Stimulated activated memory B cell treated with anti-CD40 and anti-IgM and Interleukin-4, amounts not matched to agents 10 μg/mL and 1 μg/mL and 100 μg/mL, for 72 hours (primary cell): ENCODE measurements around the gene CEP164.

Experiments used
- ATAC-seq: fragments of 150-1000 bp; cut with Tn5 transposase; 2 replicates; pipeline ENCODE4 v1.10.0; 2021
- H3K27ac Mint-ChIP-seq: one replicate; pipeline ENCODE4 v1.8.0; 2022; ENCODE audit warnings: mild to moderate bottlenecking, mixed read lengths
- H3K27me3 Mint-ChIP-seq: one replicate; pipeline ENCODE4 v1.8.0; 2022; ENCODE audit warnings: mixed read lengths
- H3K36me3 Mint-ChIP-seq: one replicate; pipeline ENCODE4 v1.8.0; 2022; ENCODE audit warnings: mixed read lengths
- H3K4me1 Mint-ChIP-seq: one replicate; pipeline ENCODE4 v1.8.0; 2022; ENCODE audit warnings: mixed read lengths
- H3K4me3 Mint-ChIP-seq: one replicate; pipeline ENCODE4 v1.8.0; 2022; ENCODE audit warnings: mild to moderate bottlenecking, moderate library complexity, mixed read lengths
- H3K9me3 Mint-ChIP-seq: one replicate; pipeline ENCODE4 v1.8.0; 2022; ENCODE audit warnings: mixed read lengths

The CEP164 gene

GRCh38 chr11:117327567-117328374 lies at the start of gene CEP164:
TSS of gene CEP164 (plus strand) at chr11:117327854. CDS start at chr11:117338587, 10,733 bp downstream.
- Mint-ChIP-seq H3K9me3 (no peaks in the 10 kb centered on the region), H3K4me3 (peak within 1 kb of the TSS; percentile 42), H3K4me1 (peaks cover 8% of the 10 kb centered on the region), H3K27ac (no peak within 1 kb of the TSS), H3K36me3 (no peaks in the 10 kb centered on the region), H3K27me3 (no peaks in the 10 kb centered on the region)
- peak; percentile 97 for ATAC-seq

DNA sequence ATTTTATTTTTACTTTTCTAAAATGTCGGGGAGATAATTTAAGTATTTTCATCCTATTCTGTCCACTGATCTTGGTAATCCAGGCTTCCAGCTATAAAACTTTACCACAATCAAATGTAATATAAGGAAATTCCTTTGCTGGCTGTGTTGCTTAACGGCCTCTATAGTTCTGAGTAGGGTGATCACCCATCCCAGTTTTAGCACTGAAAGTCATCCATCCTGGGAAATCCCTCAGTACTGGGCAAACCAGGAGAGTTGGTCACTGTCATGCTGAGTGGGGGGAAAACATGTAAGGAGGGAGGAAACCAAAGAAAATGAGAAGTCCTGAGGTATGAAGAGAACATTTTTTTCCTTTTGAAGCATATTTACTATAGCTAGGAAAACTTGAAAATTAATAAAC lies 49.3 kb upstream of the CEP164 start:
- no peaks in the 10 kb centered on the region for H3K9me3 Mint-ChIP-seq
- H3K36me3 Mint-ChIP-seq, result peaks cover 58% of the 10 kb centered on the region
- no peak overlapping the region for H3K27ac Mint-ChIP-seq
- peaks cover 5% of the 10 kb centered on the region for H3K4me1 Mint-ChIP-seq
- no peak overlapping the region for H3K4me3 Mint-ChIP-seq
- H3K27me3 Mint-ChIP-seq, result no peaks in the 10 kb centered on the region
- no peak for ATAC-seq

DNA sequence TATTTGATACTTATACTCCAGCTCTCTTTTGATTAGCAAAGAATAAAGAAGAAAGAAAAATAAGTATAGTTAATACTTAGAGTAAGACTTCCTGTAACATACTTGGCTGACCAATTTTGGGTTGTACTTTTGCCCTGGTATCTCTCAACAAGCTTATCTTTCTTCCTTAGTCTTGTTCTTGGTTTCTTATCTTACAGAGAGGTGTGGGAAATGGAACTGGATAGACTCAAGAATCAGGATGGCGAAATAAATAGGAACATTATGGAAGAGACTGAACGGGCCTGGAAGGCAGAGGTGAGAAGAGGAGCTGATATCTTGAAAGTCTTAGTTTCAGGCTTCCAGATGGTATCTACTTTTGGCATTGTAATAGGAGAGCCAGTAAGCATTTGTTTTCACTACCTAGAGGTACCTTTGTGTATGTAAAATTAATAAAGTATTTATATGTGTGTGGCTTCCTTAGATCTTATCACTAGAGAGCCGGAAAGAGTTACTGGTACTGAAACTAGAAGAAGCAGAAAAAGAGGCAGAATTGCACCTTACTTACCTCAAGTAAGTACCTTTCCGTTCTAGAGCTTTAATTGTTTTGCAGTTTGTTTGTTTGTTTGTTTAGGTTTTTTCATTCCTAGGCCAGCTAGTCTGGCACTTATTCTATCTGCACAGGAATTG lies 47.8 kb upstream of the CEP164 start:
- H3K27me3 Mint-ChIP-seq, result no peaks in the 10 kb centered on the region
- ATAC-seq, result no peak
- no peaks in the 10 kb centered on the region for H3K9me3 Mint-ChIP-seq
- H3K4me1 Mint-ChIP-seq, result peaks cover 5% of the 10 kb centered on the region
- no peak overlapping the region for H3K4me3 Mint-ChIP-seq
- H3K27ac Mint-ChIP-seq, result no peak overlapping the region
- H3K36me3 Mint-ChIP-seq, result peaks cover 53% of the 10 kb centered on the region

GRCh38 chr11:117281159-117281558 lies 46.5 kb upstream of the CEP164 start:
- Mint-ChIP-seq H3K4me1 (no peaks in the 10 kb centered on the region), H3K9me3 (no peaks in the 10 kb centered on the region), H3K27ac (no peak overlapping the region), H3K36me3 (peaks cover 55% of the 10 kb centered on the region), H3K27me3 (no peaks in the 10 kb centered on the region), H3K4me3 (no peak overlapping the region)
- ATAC-seq, result no peak

DNA sequence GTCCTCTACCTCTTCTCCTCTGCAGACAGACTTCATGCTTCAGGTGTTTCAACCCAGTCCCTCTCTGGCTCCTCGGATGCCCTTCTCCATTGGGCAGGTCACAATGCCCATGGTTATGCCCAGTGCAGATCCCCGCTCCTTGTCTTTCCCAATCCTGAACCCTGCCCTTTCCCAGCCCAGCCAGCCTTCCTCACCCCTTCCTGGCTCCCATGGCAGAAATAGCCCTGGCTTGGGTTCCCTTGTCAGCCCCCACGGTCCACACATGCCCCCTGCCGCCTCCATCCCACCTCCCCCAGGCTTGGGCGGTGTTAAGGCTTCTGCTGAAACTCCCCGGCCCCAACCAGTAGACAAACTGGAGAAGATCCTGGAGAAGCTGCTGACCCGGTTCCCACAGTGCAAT lies 45.8 kb upstream of the CEP164 start:
- no peaks in the 10 kb centered on the region for H3K4me1 Mint-ChIP-seq
- peaks cover 62% of the 10 kb centered on the region for H3K36me3 Mint-ChIP-seq
- H3K4me3 Mint-ChIP-seq, result no peak overlapping the region

DNA sequence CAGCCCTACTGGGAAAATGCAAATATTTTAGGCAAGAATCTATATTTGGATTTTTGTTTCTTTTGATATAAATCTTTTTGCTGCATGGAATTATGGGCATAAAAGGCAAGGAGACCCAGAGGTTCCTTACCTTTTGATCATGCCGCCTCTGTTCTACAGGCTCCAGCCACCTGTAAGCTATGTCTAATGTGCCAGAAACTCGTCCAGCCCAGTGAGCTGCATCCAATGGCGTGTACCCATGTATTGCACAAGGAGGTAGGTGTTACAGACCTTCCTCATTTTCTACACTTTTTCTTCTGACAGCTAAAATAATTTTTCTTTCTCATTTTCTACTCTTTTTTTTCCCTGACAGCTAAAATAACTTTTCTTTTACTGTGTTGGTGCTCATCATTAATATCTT lies 44.7 kb upstream of the CEP164 start:
- no peak overlapping the region for H3K4me3 Mint-ChIP-seq
- H3K27me3 Mint-ChIP-seq, result no peaks in the 10 kb centered on the region
- no peak for ATAC-seq
- H3K4me1 Mint-ChIP-seq, result no peaks in the 10 kb centered on the region
- no peaks in the 10 kb centered on the region for H3K9me3 Mint-ChIP-seq
- H3K27ac Mint-ChIP-seq, result no peak overlapping the region
- peaks cover 66% of the 10 kb centered on the region for H3K36me3 Mint-ChIP-seq

More for the DNA sequence above, 45.8 kb upstream of the CEP164 start:
- Mint-ChIP-seq H3K27ac (no peak overlapping the region), H3K9me3 (no peaks in the 10 kb centered on the region), H3K27me3 (no peaks in the 10 kb centered on the region)
- no peak for ATAC-seq

- ATAC-seq, result no peak
- Mint-ChIP-seq H3K27me3 (no peaks in the 10 kb centered on the region), H3K4me3 (no peak overlapping the region), H3K4me1 (no peaks in the 10 kb centered on the region), H3K27ac (no peak overlapping the region), H3K9me3 (no peaks in the 10 kb centered on the region), H3K36me3 (peaks cover 74% of the 10 kb centered on the region)
Observed at GRCh38 chr11:117284053-117284452, 43.6 kb upstream of the CEP164 start.

GRCh38 chr11:117286588-117286987 lies 41.1 kb upstream of the CEP164 start:
- no peak overlapping the region for H3K27ac Mint-ChIP-seq

DNA sequence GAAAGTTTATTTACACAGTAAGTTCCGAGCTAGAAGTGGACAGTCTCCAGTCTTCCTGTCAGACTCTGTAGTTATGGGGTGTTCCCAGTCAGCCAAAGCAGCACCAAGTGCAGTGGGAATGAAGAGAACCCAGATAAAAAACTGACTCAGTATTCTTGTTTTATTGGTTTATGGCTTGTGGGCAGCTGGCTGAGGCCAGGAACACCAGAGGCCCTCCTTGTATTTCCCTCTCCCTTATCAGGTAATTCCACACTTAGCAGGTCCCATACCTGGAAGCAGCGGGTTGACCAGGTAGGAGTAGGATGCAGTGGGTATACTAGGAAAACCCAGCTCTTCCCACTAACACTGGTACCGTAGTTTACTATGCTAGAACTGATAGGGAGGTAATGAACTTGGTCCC lies 40.0 kb upstream of the CEP164 start:
- no peak overlapping the region for H3K27ac Mint-ChIP-seq
- no peaks in the 10 kb centered on the region for H3K4me1 Mint-ChIP-seq
- no peak overlapping the region for H3K4me3 Mint-ChIP-seq
- H3K9me3 Mint-ChIP-seq, result no peaks in the 10 kb centered on the region
- H3K36me3 Mint-ChIP-seq, result peaks cover 58% of the 10 kb centered on the region
- ATAC-seq, result no peak
- H3K27me3 Mint-ChIP-seq, result no peaks in the 10 kb centered on the region

More at GRCh38 chr11:117286588-117286987, 41.1 kb upstream of the CEP164 start:
- H3K27me3 Mint-ChIP-seq, result no peaks in the 10 kb centered on the region
- ATAC-seq, result no peak
- peaks cover 68% of the 10 kb centered on the region for H3K36me3 Mint-ChIP-seq
- no peaks in the 10 kb centered on the region for H3K4me1 Mint-ChIP-seq
- no peaks in the 10 kb centered on the region for H3K9me3 Mint-ChIP-seq
- no peak overlapping the region for H3K4me3 Mint-ChIP-seq

GRCh38 chr11:117289795-117290194 lies 37.9 kb upstream of the CEP164 start:
- Mint-ChIP-seq H3K4me1 (no peaks in the 10 kb centered on the region), H3K36me3 (peaks cover 52% of the 10 kb centered on the region), H3K4me3 (no peak overlapping the region), H3K9me3 (no peaks in the 10 kb centered on the region), H3K27me3 (no peaks in the 10 kb centered on the region), H3K27ac (no peak overlapping the region)
- no peak for ATAC-seq

GRCh38 chr11:117290809-117291396 lies 36.8 kb upstream of the CEP164 start, which contains the start of gene BACE1-AS:
TSS of gene BACE1-AS (plus strand) at chr11:117291346.
- no peak within 1 kb of the TSS for H3K27ac Mint-ChIP-seq
- peaks cover 41% of the 10 kb centered on the region for H3K36me3 Mint-ChIP-seq

GRCh38 chr11:117292616-117293015 lies 35.0 kb upstream of the CEP164 start:
- H3K36me3 Mint-ChIP-seq, result peaks cover 27% of the 10 kb centered on the region
- no peaks in the 10 kb centered on the region for H3K4me1 Mint-ChIP-seq
- H3K9me3 Mint-ChIP-seq, result no peaks in the 10 kb centered on the region
- no peak for ATAC-seq
- H3K27me3 Mint-ChIP-seq, result no peaks in the 10 kb centered on the region
- no peak overlapping the region for H3K27ac Mint-ChIP-seq
- H3K4me3 Mint-ChIP-seq, result no peak overlapping the region

More at GRCh38 chr11:117290809-117291396, 36.8 kb upstream of the CEP164 start, which contains the start of gene BACE1-AS:
- Mint-ChIP-seq H3K4me3 (no peak within 1 kb of the TSS), H3K4me1 (no peaks in the 10 kb centered on the region), H3K9me3 (no peaks in the 10 kb centered on the region), H3K27me3 (no peaks in the 10 kb centered on the region)
- ATAC-seq, result no peak

DNA sequence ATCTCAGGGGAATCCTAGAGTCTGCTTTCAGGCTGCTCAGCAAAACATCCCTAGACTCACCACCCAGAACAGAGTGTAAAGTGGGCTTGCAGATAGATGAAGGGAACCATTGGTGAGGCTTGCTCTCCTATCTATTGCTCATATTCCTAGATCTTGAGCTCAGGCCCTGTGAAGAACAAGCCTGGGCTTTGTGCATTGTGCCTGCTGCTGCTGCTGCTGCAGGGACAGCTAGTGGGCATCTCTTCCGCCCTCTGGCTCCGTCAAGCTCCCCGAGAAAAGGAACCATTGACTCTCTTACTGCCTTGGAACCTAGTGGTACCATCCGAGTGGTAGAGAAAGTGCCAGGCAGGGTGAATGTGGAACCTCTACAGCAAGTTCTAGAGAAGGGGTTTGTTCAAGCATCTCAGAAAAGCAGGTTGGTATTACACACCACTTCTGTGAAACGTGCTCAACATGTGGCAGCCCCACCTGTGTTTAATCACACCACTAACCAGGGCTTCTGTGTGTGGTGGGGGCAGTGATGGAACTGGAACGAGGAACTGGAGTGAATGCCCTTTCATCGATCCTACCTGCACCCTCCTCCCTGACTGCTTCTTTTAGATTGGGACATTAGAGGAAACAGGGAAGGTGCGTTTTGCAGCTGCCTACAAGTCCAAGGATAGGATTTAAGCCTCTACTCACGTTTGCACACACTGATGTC lies 32.1 kb upstream of the CEP164 start:
- ATAC-seq, result no peak

GRCh38 chr11:117296881-117297280 lies 30.8 kb upstream of the CEP164 start:
- peaks cover 21% of the 10 kb centered on the region for H3K27me3 Mint-ChIP-seq
- no peak overlapping the region for H3K27ac Mint-ChIP-seq
- no peak for ATAC-seq
- peaks cover 5% of the 10 kb centered on the region for H3K36me3 Mint-ChIP-seq
- H3K9me3 Mint-ChIP-seq, result no peaks in the 10 kb centered on the region
- no peak overlapping the region for H3K4me3 Mint-ChIP-seq
- H3K4me1 Mint-ChIP-seq, result peaks cover 8% of the 10 kb centered on the region

More for the DNA sequence above, 32.1 kb upstream of the CEP164 start:
- H3K36me3 Mint-ChIP-seq, result peaks cover 10% of the 10 kb centered on the region
- H3K27ac Mint-ChIP-seq, result no peak overlapping the region
- H3K9me3 Mint-ChIP-seq, result no peaks in the 10 kb centered on the region
- H3K4me3 Mint-ChIP-seq, result no peak overlapping the region
- H3K27me3 Mint-ChIP-seq, result peaks cover 8% of the 10 kb centered on the region
- peaks cover 2% of the 10 kb centered on the region for H3K4me1 Mint-ChIP-seq

DNA sequence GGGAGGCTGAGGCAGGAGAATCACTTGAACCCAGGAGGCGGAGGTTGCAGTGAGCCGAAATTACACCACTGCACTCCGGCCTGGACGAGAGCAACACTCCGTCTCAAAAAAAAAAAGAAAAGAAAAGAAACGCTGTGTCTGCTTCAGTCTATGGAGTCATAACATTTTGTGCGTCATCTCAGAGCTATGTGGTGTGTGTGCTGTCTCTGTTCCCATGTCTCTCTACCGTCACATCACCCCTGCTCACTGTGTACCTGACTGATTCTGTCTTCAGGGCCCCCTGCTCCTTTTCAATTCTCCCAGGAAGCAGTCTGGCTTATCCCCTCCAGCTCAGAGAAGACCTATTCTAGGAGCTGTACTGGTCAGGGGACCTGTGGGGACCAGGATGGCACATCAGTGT lies 29.5 kb upstream of the CEP164 start:
- H3K4me1 Mint-ChIP-seq, result peaks cover 8% of the 10 kb centered on the region
- no peak overlapping the region for H3K4me3 Mint-ChIP-seq
- no peaks in the 10 kb centered on the region for H3K9me3 Mint-ChIP-seq
- no peak overlapping the region for H3K27ac Mint-ChIP-seq
- ATAC-seq, result no peak
- H3K27me3 Mint-ChIP-seq, result peaks cover 27% of the 10 kb centered on the region
- H3K36me3 Mint-ChIP-seq, result no peaks in the 10 kb centered on the region
